Head of caudate nucleus (tissue), 42 donors: ENCODE measurements around the gene EFHD1.
"Not testable (repeated sequence)": the region's sequence is repeated elsewhere in the genome, so short reads cannot be mapped to it uniquely, and the experiment has no call there.

ENCODE experiments used
- DNase-seq, 42 donors: peaks; one replicate each; pipeline versions ENCODE4 v3.0.0 to v3.0.0-alpha.2; 2020 to 2021; ENCODE audit warnings: mixed read lengths in 7 of 42
- intact Hi-C: fragments of 100-400 bp; cut with DNase I; formaldehyde crosslinking; loops from one replicate; pipeline ENCODE4 v1.15.0; 2022

Gene EFHD1

GRCh38 chr2:232720056-232720455 is 86.7 kb downstream of the EFHD1 start:
- intact Hi-C loops = not testable (repeated sequence)

GRCh38 chr2:232721261-232721660 is 87.9 kb downstream of the EFHD1 start:
- no peak for DNase-seq
- intact Hi-C loops = no loop called here

More at GRCh38 chr2:232720056-232720455, 86.7 kb downstream of the EFHD1 start:
- not testable (repeated sequence) for DNase-seq

DNA sequence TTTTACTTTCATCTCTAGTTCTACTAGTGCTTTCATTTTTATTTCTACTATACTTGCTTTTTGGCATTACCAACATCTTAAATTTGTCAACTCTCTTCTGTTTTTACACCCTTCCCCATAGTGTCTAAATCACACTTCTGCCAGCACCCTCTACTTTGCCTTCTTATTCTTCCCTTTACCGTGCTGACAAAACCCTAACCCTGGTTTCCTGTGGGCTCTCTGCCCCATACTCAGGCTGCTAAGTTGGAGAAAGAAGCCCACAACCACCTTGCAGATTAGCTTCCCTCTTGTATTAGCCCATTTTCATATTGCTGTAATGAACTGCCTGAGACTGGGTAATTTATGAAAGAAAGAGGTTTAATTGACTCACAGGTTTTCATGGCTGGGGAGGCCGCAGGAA is 88.5 kb downstream of the EFHD1 start:
- intact Hi-C loops = no loop called here
- no peak for DNase-seq

DNA sequence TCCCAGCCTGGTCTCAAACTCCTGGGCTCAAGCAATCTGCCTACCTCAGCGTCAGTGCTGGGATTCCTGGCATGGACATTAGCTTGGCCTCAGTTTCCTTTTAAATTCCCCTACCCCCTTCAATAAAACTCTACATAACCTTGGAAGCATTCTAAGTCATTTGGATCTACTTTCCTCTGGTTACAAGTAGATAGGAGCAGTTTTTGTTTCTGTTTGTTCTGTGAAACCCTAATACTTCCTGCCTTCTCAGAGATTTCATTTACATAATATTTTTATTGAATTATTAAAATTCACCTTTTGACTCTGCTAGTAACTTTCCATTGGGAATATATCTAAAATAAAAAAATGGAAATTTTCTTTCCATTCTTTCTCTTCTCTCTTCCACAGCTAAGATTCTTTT is 89.6 kb downstream of the EFHD1 start:
- intact Hi-C loops = no loop called here
- DNase-seq = no peak

GRCh38 chr2:232728785-232729184 is 95.4 kb downstream of the EFHD1 start:
- intact Hi-C loops = no loop called here

DNA sequence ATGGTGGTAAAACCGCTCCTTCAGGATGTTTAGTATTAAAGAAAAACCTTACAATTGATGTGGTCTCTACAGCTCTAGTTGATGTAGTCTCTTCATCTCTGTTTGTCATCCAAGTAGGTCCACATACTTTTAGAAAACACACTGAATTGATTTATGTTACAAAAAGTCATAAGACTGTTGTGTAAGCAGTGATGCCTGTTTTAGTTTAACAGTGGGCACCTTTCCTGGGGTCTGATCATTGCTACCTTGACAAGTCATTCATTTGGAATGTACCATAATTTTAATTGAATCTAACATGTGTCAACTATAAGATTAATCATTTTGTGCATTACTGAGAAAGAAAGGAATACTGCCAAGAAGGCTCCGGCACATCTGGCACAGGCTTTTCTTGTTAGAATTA is 98.1 kb downstream of the EFHD1 start:
- DNase-seq = no peak
- intact Hi-C loops = no loop called here

More at GRCh38 chr2:232728785-232729184, 95.4 kb downstream of the EFHD1 start:
- no peak for DNase-seq
